Ishikawa (cell line): ENCODE measurements around the gene LSM3.

Experiments
- TF ChIP-seq, protein P1 (sequence below): IDR thresholded peaks from 2 replicates; pipeline ENCODE4 v1.6.1; 2012; ENCODE audit warnings: low read depth, mild to moderate bottlenecking
- TF ChIP-seq, protein P2 (sequence below): IDR thresholded peaks from 2 replicates; pipeline ENCODE4 v1.6.1; 2012

DNA sequence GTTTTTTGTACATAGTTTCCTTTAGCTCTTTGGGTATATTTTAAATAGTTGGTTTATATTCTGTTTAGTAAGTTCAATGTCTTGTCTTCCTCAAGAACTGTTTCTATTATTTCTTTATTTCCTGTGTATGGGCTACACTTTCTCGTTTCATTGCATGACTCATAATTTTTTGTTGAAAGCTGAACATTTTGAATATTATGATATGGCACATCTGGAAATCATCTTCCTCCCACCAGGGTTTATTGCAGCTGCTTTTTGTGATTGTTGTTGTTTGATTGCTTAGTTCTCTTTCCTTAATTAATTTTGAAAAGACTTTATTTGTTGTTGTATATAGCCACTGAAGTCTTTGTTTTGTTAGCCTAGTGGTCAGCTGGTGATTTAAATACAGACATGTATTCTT, 43.8 kb downstream of the LSM3 start:
- TF ChIP-seq, protein P1, sequence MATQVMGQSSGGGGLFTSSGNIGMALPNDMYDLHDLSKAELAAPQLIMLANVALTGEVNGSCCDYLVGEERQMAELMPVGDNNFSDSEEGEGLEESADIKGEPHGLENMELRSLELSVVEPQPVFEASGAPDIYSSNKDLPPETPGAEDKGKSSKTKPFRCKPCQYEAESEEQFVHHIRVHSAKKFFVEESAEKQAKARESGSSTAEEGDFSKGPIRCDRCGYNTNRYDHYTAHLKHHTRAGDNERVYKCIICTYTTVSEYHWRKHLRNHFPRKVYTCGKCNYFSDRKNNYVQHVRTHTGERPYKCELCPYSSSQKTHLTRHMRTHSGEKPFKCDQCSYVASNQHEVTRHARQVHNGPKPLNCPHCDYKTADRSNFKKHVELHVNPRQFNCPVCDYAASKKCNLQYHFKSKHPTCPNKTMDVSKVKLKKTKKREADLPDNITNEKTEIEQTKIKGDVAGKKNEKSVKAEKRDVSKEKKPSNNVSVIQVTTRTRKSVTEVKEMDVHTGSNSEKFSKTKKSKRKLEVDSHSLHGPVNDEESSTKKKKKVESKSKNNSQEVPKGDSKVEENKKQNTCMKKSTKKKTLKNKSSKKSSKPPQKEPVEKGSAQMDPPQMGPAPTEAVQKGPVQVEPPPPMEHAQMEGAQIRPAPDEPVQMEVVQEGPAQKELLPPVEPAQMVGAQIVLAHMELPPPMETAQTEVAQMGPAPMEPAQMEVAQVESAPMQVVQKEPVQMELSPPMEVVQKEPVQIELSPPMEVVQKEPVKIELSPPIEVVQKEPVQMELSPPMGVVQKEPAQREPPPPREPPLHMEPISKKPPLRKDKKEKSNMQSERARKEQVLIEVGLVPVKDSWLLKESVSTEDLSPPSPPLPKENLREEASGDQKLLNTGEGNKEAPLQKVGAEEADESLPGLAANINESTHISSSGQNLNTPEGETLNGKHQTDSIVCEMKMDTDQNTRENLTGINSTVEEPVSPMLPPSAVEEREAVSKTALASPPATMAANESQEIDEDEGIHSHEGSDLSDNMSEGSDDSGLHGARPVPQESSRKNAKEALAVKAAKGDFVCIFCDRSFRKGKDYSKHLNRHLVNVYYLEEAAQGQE: no peak
- TF ChIP-seq, protein P2, sequence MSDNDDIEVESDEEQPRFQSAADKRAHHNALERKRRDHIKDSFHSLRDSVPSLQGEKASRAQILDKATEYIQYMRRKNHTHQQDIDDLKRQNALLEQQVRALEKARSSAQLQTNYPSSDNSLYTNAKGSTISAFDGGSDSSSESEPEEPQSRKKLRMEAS: no peak
